Measurements from ENCODE around the gene TEX19.

- TF ChIP-seq CTCF (IDR thresholded peaks at IDR 0.05): no peak
- TF ChIP-seq POLR2A (IDR thresholded peaks at IDR 0.05): no peak
- TF ChIP-seq POLR2AphosphoS5 (IDR thresholded peaks at IDR 0.05): peak in 1 of 3 donors; percentile 34
- no peak for TF ChIP-seq EP300 (IDR thresholded peaks at IDR 0.05)
Observed at GRCh38 chr17:82332669-82333278, 26.3 kb upstream of the TEX19 start.
